Ammon's horn (tissue), 1 donor: ENCODE results near the gene SYNPO2.
"Not testable (repeated sequence)": the region's sequence is repeated elsewhere in the genome, so short reads cannot be mapped to it uniquely, and the experiment has no call there.

Experiments
- DNase-seq: peaks from one replicate; pipeline ENCODE4 v3.0.0-alpha.2; 2016; ENCODE audit warnings: low spot score

SYNPO2 gene

DNA sequence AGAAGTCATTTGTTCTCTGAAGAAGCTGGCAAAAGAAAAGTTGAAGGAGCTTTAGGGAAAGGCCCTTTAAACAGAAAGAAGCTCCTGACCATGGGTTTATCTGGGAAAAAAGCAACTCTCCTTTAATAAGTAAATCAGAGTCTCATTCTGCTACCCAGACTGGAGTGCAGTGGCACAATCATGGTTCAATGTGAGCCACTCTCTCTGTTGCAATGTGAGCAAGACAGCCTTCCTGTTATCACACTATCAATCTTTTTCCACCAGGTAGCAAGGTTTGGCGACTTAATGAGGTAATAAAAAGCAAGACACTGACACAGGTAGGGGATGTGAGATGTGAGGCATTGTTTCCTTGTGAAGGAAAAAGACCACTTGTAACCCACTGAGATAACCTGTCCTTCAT lies 111.3 kb downstream of the SYNPO2 start:
- no peak for DNase-seq

DNA sequence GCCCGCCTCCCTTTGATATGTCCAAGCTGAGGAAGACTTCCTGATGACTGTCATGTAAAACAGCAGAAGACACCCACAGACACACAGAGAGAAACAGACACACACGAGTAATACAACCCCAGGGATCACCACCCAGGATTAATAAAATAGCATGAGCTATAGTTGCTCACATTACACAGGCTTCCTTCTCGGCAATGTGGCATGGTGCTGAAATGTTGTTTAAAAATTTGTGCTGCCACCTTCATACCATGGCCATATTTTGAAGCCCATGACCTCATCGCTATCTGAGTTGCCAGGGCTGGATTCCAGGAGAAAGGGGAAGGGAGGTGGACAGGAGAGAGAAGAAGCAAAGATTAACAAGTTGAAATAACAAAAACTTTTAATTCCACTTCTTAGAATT lies 111.7 kb downstream of the SYNPO2 start:
- no peak for DNase-seq

DNA sequence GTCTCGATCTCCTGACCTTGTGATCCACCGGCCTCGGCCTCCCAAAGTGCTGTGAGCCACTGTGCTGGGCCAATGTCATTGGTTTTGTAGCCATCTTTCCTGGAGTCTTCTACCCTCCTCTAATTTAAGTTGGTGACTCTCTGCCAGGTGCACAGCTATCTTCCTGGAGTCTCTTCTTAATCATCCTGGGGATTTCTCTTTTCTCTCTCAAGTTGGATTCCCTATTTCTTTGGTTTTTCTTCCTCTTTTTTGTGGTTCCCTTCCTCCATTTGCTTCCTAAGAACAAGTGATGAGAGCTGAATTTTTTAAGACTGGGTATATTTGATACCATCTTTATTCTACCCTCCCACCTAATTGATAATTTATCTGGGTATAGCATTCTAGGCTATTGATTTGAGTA lies 113.8 kb downstream of the SYNPO2 start:
- no peak for DNase-seq

DNA sequence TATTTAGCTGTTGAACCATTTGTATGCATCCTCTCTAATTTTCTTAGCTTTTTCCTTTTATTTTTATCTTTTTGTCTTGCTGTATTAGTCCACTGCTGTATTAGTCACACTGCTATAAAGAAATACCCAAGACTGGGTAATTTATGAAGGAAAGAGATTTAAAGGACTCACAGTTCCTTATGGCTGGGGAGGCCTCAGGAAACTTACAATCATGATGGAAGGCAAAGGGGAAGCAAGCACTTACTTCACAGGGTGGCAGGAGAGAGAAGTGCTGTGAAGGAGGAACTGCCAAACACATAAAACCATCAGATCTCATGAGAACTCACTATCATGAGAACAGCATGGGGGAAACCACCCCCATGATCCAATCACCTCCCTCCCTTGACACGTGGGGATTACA lies 114.3 kb downstream of the SYNPO2 start:
- DNase-seq: not testable (repeated sequence)

DNA sequence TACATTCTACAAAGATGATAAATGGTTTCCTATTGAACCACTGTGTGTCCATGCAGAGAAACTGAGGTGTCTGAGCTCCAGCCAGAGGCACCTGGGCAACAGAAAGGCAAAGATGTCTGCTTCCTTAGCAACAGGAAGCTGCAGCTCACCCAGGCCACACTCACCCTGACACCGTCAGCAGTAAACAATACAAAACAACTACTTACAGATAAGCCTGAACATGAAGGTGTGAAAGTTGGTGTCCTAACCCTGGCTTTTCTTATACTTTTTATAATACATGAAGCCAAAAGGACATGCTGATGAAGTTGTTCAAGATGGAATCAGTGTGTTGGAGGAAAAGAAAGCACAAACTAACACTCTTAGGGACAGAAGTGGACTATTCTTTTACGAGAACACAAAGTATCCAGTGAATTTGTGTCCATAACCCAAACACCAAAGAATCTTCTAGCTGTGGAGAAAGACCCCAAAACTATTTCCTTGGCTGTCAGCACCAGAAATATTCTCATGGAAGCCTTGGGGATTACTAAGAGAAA lies 117.3 kb downstream of the SYNPO2 start:
- DNase-seq: no peak

DNA sequence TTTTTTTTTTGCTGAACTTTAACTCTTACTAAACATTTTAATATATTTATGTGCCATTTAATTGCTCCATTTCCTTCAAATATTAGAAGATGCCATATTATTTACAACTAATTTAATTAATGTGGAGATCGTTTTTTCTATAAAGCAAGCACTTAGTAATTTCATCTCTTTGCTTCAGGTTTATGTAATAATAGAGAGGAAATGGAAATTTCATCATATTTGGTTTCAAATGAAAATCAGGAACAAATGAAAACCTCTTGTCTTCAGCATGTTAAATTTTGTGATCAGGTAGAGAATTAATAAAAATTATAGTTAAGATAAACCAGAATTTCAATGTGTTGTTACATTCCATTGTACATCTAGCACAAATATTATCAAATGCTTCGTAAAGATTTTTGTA lies 120.1 kb downstream of the SYNPO2 start:
- DNase-seq: no peak

DNA sequence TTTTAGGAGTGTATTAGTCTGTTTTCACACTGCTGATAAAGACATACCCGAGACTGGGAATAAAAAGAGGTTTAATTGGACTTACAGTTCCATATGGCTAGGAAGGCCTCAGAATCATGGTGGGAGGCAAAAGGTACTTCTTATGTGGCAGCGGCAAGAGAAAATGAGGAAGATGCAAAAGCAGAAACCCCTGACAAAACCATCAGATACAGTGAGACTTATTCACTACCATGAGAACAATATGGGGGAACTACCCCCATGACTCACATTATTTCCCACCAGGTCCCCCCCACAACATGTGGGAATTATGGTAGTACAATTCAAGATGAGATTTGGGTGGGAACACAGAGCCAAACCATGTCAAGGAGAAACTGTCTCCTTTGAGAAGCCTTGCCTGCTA lies 121.6 kb downstream of the SYNPO2 start:
- not testable (repeated sequence) for DNase-seq

DNA sequence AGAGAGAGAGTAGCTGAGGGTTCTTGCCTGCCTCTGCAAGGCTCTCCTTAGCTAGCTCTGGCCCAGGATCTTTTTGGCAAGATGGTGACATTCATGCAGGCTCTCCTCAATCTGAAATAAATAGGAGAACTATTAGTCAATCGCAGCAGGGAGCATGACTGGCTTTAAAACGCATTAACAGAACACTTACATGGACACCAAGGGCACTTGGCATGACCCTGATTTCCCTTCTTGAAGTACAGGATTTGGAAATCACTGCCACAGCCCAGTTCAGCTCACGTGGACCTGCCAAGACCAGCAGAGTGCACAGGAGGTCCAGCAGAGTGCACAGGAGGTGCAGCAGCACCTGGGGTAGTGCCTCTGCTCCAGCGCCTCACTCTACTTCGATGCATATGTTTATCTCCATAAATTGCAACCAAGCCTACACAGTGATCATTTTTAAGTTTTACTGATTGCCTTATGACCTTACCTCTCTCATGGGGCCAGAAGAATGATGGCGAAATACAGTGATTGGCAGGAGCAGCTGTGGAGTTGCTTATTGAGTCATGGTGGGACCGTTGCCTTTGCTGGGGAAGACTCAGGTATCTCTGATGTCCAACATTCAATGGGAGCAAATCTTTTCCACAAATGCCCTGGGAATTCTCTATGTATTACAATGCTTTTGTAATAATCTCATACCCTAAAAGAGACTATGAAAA lies 122.4 kb downstream of the SYNPO2 start:
- DNase-seq: no peak

DNA sequence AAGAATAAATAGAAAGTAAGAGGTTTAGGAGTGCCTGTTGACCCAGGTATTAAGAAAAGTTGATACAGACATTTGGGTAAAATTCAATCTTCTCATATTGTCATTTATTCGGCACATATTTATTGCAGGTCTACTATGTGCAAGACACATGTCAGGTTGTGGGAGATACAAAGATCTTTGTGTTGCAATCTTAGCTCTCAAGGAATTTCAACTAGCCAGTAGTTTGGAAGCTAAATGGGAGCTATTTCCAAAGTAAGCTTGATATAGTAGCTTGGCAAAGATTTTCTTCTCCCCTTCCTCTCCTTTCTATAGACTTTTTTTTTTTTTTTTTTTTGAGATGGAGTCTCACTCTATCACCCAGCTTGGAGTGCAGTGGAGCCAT lies 122.9 kb downstream of the SYNPO2 start:
- no peak for DNase-seq

DNA sequence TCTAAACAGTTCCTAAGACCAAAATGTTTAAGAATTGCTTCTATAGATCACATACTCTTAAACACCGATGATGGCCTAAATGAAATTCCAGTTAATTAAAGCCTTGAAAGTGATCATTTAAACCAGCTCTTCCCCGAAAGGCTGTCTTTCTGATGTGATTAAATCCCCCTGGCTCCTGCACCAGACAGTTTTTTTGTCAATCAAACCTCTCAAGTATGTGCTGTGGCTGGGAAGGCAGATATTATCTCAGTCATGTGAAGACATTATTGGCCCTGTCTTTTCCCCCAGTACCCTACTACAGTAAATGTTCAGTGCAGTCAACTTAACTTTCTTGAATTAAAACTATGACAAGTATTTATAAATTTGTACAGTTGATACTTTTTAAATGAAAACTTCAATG lies 126.0 kb downstream of the SYNPO2 start:
- DNase-seq: no peak

DNA sequence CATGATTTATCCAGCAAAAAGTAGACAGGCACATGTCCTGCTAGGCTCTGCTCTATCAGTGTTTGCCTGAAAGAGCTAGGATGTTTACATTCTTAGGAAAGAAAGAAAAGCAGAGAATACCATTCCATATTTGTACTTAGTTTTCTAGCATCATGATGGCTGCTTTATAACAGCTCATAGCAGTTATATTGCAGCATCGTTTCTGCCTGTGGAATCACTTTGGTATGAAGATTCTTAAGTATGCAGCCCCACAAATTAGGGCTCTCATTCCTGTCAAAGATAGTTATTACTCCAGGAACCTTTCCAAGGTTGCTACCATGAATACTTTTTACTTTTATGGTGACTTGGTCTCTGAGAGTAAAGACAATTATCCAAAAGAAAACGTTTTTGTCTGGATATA lies 128.0 kb downstream of the SYNPO2 start:
- no peak for DNase-seq

DNA sequence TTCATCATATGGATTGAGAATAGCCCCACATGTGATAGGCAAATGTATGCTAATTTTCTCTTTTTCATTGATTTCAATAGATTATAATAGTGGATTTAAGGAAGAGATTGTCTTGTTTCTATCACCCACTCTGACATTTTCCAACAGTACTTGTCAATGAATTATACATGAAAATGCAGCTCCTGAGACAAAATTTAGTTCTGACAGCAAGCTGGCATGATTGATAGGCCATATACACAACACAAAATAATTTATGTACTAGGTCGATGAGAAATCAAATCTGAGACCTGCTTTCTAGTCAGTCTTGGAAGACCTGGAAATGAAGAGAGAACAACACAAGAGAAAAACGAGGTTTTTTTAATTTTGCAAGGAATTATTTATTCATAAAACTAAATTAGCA lies 129.0 kb downstream of the SYNPO2 start:
- DNase-seq: no peak

DNA sequence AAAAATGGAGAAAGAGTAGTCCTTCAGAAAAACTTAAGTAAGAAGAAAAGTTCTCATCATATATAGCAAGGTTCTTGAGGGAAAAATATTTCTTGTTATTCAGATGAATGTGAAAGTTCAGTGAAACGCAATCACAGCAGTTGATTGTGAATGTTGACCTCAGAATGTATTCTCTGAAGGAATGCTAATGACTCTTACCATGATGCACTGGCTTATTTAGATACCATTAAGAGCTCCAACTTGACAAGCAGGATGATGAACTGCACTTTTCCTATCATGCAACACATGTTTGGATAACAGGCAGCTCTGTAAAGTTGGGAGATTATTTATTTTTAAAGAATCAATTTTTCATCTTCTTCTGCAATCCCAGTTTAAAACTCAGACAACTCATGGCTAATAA lies 131.5 kb downstream of the SYNPO2 start:
- no peak for DNase-seq

DNA sequence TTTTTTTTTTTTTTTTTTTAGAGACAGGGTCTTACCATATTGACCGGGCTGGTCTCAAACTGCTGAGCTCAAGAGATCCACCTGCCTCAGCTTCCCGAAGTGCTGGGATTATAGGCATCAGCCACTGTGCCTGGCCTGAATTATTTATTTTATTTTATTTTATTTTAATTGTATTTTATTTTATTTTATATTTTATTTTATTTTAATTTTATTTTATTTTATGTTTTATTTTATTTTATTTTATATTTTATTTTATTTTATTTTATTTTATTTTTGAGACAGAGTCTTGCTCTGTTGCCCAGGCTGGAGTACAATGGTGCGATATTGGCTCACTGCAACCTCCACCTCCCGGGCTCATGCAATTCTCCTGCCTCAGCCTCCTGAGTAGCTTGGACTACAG lies 133.9 kb downstream of the SYNPO2 start:
- DNase-seq: not testable (repeated sequence)

DNA sequence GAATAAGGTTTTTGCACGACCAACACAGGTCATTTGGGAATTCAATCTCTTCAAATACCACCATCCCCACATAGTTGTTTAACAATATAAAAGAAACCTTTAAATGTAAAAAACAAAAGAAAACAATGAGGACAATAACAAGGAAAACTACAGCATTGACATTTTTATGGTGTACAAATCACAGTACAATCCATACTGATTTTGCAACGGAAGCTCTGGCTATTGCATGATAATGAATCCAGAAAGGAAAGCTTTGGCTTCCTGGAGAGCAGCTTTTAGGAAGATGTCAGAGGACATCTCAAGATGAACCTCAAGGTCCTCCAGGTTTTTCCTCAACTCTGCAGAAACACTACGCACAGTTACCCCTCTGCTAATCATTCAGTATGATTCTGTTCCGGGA lies 135.4 kb downstream of the SYNPO2 start:
- no peak for DNase-seq

DNA sequence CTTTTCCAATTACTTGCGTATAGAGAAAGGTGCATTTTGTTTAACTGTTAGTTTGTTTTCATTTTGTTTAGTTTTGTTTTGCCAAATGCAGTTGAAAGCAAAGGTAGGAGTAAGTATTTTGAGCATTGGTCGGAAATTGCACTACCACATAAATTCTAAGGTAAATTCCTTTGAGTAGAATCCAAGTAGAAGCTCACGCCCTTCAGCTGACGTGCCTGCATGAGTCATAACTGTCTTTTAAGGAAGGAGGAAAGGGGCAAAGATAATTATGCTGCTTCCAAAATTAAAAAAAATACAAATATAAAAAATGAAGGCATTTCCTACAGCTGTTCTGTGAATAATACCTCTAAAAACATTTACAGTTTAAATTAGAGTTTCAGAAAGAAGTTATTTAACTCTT lies 136.8 kb downstream of the SYNPO2 start:
- no peak for DNase-seq

DNA sequence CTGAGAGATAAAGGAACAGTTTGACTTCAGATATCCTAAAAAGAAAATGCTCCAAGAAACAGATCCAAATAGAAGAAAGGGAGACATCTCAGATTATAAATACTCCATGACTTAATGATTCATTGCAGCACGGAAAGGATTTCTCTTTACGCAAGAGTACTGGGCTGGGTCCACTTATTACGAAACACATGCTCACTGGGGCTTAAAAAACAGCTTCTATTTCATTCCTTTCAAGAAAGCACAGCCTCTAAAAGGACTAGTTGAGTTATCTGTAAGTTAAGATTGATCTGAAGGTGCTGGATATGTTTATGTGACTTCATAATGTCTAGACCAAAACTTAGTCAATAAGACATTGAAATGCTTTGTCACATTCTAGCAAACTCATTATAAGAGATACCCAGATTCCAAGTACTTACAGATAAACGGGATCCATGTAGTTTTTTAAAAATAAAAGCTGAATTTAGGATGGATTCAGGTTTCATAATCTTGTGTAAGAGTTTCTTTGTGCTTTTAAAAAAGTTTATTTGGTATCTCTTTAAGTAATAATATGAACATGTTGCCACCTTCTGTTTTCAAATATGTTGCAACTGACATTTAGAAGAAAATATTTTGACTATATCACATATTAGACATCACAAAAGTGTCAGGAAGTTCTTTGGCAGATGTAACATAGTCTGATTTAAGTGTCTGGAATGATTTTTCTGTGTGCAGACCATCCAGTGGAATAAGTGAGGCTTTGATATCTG lies 137.4 kb downstream of the SYNPO2 start:
- no peak for DNase-seq

DNA sequence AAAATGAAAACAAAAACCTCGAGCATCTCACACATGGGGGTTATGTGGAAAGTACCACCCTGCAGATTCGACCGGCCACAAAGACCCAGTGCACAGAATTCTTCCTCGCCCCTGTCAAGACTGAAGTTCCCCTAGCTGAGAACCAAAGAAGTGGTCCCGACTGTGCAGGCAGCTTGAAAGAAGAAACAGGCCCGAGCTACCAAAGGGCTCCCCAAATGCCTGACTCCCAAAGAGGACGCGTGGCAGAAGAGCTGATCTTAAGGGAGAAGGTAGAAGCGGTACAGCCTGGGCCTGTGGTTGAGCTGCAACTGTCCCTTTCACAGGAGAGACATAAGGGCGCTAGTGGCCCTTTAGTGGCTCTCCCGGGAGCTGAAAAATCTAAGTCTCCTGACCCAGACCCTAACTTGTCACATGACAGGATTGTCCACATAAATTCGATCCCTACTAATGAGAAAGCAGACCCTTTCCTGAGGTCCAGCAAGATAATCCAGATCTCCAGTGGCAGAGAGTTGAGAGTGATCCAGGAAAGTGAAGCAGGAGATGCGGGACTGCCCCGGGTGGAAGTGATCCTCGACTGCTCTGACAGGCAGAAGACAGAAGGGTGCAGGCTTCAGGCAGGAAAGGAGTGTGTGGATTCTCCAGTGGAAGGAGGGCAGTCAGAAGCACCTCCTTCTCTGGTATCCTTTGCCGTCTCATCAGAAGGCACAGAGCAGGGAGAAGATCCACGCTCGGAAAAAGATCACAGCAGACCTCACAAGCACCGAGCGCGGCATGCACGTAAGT lies 138.2 kb downstream of the SYNPO2 start:
- no peak for DNase-seq

DNA sequence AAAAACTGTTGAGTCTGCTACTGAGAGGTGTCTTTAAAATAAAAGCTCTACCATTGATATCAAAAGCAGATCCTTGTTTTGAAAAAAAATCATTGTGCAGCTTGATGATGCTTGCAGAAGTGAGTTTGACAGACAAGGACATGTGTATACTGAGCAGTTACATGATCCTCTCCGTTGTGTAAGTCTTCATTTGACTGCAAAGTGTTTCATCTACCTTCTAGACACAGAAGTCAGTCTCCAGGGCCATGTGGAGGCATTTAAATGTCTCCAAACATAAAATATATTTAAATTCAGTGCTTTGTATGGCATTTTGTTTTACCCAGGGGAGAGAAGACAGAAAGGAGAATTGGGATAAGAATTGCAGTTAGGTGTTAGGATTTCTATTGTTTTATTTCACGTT lies 139.2 kb downstream of the SYNPO2 start:
- DNase-seq: no peak

DNA sequence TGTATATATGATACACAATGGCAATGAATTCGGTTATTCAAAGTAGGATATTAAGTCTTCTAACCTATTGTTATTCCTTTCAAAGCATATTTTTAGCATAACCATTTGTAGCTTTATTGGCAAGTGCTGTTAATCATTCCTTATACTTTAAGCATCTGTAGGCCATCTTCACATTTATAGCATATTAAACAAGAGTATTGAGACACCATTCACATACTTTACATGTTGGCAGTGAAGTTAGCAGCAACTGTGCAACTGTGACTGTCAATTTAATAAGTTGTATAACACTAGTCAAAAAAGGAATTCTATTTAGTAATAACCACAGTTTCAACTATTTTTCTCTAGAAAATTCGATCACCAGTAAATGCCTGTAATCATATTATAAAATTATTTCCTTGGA lies 139.6 kb downstream of the SYNPO2 start:
- no peak for DNase-seq

DNA sequence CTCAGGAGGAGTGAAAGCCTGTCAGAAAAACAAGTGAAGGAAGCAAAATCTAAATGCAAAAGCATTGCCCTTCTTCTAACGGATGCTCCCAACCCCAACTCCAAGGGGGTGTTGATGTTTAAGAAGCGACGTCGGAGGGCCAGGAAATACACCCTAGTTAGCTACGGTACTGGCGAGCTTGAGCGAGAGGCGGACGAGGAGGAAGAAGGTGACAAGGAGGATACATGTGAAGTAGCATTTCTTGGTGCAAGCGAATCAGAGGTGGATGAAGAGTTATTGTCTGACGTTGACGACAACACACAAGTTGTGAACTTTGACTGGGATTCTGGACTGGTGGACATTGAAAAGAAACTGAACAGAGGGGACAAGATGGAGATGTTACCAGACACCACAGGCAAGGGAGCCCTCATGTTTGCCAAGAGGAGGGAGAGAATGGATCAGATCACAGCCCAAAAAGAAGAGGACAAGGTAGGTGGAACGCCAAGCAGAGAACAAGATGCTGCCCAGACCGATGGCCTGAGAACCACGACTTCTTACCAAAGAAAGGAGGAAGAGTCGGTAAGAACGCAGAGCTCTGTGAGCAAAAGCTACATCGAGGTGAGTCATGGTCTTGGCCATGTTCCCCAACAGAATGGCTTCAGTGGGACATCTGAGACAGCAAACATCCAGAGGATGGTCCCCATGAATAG lies 141.3 kb downstream of the SYNPO2 start:
- DNase-seq: no peak

DNA sequence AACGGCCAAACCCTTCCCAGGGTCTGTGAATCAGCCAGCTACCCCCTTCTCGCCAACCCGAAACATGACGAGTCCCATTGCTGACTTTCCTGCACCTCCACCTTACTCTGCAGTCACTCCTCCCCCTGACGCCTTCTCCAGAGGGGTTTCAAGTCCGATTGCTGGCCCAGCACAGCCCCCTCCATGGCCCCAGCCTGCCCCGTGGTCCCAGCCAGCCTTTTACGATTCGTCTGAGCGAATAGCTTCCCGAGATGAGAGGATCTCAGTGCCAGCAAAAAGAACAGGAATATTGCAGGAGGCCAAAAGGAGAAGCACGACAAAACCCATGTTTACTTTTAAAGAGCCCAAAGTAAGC lies 141.9 kb downstream of the SYNPO2 start:
- DNase-seq: no peak
